HG03045 (cell line): ENCODE measurements around the gene FKBP1A.

Experiments used
- ATAC-seq: cut with Tn5 transposase; IDR thresholded peaks from one replicate; pipeline ENCODE4 v1.9.1; 2021; ENCODE audit warnings: mild to moderate bottlenecking, moderate library complexity; ENCODE audit not compliant: unreplicated experiment

FKBP1A gene

DNA sequence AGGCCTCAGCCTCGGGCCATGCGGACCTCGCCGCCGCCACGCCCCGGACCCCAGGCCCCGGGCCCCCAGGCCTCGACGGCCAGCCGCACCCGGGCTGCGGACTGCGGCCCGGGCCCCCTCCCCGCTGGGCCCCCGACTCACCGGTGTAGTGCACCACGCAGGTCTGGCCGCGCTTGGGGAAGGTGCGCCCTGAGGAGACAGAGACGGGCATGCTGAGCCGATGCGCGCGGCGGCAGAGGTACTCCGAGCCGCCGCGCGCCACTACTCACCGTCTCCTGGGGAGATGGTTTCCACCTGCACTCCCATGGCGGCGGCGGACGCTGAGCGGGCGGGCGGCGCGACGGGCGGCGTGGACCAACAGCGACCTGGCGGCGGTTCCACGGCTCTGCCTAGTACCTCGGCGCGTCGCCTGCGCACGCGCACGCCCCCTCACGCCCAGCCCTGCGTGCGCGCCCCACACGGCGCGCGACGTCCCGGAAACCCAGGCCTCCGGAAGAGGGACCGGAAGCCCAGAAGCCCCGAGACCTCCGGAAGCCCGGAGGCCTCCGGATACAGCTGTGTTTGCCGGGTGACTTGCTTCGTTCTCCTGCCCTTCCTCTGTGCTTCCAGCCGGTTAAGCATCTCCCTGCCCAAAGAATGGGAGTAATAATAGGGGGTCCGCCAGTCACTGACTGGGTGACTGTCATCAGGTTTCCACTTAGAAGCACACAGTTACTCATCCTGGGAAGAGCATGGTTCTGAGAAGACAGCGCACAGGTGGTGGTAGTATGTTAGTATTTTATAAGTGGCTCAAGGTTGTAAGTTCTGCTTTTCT, at the start of gene FKBP1A:
TSS of gene FKBP1A (minus strand) at position 362 of the 814 bp plus-strand sequence. CDS start at position 306, 56 bp downstream.
- peak; percentile 92 for ATAC-seq

DNA sequence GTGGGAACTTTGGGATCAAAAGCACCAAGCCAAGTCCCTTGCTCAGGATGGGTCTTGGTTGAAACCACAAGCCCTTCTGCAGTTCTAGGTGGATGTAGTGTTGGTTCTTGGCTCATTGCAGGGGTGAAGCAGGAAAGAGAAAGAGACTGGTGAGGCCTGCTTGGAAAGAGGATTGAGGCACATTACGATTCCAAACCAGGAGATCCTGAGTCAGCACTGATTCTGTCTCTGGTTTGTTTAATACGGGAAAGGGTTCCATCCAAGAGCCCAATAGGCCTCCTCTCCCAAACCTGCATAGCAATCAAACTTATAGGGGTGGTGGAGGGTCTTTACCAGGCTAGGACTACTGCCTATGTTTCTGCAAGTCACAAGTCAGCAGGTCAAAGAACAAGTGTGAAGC, 49.5 kb upstream of the FKBP1A start:
- ATAC-seq: no peak

DNA sequence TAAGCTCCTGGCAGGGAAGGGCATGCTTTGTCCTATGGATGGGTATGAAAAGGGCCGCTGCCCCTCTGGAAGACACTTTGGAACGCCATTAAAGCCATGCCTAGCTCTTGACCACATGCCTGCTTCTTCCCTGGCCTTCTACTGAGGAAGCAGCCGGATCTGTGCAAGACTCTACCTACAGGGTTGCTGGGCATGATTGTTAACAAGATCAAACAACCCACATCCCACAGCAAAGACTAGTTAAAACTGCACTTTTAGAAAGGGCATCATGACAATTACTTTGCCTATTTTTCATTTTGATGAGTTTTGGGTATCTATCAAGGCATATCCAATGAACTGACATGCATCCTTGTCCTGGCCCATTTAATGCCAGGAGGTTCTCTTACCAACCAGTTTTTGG, 48.3 kb upstream of the FKBP1A start:
- no peak for ATAC-seq

DNA sequence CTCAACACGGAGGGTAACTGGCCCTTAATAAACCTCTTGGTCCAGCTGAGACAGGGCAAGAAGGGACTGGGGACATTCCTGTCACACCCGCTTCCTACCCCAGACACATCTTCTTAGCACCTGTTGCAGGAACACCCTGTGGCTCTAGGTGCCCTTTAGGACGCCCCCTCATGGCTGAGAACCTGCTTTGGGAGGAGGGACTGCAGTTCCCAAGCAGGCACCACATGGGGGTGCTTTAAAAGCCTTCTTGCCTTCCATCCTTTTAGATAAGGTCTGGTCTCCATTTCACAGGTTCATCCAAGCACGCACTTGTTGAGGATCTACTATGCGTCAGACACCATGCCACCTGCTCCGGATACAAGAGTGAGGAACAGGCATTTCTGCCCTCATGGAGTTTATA, 47.2 kb upstream of the FKBP1A start:
- ATAC-seq: no peak

GRCh38 chr20:1438361-1438760, 45.5 kb upstream of the FKBP1A start:
- ATAC-seq: no peak

GRCh38 chr20:1437235-1437904, 44.5 kb upstream of the FKBP1A start:
- no peak for ATAC-seq

GRCh38 chr20:1436263-1436662, 43.4 kb upstream of the FKBP1A start:
- ATAC-seq: no peak

DNA sequence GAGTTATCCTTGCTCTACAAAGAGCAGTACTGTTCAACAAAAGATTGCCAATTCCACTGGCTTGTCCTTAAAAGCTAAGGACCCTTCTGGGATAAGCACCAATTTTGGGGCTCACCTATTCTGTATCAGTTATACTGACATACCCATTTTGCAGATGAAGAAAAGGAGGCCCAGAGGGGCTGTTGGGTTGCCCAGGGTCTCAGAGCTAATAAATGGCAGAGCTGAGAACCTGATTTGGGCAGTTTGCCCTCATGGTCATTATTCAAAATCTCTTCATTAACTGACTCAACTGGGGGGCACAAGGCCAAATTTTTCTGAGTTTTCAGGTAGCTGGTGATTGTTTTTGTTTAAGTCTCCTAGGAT, 42.5 kb upstream of the FKBP1A start:
- ATAC-seq: no peak

DNA sequence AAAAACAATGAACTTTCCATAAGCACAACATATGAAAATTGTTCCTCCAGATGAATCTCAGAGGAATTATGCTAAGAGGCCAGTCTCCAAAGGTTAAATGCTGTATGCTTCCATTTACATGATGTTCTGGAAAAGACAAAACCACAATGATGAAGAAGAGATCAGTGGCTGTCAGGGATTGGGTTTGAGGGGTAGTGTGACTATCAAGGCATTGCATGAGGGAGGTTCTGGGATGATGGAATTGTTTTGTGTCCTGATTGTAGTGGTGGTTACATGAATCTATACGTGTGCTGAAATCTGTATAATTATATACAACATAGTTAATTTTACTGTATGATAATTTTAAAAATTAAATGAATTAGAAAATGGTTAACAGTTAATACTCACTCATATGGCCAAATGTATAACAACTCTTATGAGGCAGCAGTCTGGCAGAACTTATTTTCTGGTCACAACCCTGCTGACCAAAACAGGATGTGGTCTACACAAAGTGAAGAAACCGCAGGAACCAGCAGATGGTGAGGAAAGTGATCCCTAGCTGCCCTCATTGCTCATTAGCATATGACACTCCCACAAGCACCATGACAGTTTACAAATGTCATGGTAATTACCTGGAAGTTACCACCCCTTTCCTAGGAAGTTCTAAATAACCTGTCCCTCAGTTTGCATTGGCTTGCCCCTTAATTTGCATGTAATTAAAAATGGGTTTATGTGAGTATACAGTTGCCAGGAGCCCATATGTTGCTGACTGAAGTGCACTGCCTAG, 41.9 kb upstream of the FKBP1A start:
- peak; percentile 89 for ATAC-seq

DNA sequence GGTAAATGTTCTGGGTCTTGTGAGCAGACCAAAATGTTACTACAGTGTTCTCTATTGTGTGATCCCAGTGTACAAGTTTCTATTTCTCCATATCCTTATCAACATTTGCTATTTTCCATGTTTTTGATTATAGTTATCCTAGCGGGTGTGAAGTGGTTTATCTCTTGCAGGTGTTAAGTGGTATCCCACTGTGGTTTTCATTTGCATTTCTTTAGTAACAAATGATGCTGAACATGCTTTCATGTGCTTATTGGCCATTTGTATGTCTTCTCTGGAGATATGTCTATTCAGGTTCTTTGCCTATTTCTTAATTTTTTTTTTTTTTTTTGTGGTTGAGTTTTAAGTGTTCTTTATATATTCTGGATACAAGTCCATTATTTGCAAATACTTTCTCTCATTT, 38.3 kb upstream of the FKBP1A start:
- no peak for ATAC-seq

GRCh38 chr20:1430004-1430451, 37.2 kb upstream of the FKBP1A start:
- ATAC-seq: no peak

- no peak for ATAC-seq
Measured at GRCh38 chr20:1429143-1429728, 36.4 kb upstream of the FKBP1A start.

DNA sequence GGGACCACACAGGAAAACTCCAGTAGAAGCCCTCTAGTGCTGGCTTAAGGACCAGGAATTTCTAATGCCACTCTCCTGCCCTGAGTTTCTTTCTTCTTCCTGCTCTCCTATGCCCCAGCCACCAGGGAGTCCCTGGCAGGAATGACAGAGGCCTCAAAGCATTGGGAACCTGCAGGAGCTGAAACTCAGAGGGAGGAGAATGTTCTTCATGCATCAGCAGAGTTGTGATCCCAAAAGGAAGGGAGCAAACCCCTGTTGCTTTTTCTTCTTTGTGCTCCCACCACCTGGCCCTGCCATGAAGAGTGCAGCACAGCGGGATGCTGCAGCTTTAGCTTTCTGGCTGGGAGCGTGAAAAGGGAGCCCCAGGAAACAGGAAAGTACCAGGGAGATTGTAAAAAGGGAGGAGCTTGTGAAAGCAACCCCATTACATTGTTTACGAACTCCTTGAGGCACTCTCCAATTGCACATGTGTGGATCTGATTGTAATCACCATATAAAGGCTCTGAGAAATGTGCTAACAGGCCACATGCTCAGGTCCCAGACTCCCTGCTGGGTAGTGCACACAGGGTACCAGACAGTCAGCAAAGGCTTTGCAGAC, 34.7 kb upstream of the FKBP1A start:
- no peak for ATAC-seq

DNA sequence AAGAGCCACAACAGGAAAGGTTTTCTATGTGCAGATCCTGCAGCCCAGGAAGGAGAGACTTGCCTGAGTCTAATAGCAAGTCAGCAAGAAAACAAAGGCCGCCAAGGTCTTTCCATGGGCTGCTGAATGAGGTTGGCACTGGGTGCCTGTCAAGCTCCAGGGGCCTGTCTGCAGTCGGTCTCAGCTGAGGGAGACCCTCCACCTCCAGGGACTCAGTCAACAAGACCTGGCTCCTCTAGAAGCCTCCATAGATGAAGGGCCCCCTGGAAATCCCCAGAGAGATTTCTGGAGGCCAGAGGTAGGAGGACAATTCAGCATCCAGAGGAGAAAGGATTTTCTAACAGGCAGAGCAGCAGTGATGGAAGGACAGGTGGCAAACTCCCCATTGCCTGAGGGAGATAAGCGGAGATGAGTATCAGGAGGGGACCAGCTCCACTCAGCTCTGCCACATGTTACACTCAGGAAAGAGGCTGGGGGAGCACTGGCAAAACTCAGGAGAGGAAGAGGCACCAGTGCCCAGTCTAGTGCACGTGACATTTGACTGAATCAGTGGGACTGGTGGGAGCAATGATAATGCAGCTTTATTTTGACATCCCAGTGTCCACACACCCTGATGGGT, 33.5 kb upstream of the FKBP1A start:
- ATAC-seq: no peak

DNA sequence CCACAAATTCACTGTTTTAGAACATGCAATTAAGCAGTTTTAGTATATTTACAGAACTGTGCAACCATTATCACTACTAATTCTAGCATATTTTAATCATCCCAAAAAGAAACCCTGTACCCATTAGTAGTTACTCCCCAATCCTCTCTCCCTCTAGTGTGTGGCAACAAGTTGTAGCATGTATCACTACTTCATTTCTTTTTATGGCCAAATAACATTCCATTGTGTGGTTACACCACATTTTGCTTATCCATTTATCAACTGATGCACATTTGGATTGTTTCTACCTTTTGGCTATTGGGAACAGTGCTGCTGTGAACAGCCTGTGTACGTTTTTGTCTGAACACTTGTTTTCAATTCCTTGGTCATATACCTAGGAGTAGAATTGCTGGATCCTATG, 31.5 kb upstream of the FKBP1A start:
- no peak for ATAC-seq

- no peak for ATAC-seq
Measured at GRCh38 chr20:1423625-1424106, 30.8 kb upstream of the FKBP1A start.

DNA sequence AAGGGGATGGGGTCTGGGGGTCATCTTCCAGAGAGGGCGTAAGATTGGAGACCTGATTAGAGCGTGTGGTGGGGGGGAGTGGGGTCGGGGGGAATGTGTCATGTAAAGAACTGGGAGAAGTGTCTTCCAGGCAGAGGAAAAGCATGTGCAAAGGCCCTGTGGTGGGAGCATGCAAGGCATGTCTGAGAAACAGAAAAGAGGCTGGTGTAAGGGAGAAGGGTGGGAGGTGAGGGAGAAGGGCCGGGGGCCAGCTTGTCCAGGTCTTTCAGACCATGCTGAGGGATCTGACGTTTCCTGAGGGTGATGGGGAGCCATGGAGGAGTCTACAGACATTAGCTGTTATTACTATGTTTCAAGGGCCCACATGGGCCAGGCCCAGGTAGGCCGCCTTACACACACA, 30.4 kb upstream of the FKBP1A start:
- no peak for ATAC-seq

DNA sequence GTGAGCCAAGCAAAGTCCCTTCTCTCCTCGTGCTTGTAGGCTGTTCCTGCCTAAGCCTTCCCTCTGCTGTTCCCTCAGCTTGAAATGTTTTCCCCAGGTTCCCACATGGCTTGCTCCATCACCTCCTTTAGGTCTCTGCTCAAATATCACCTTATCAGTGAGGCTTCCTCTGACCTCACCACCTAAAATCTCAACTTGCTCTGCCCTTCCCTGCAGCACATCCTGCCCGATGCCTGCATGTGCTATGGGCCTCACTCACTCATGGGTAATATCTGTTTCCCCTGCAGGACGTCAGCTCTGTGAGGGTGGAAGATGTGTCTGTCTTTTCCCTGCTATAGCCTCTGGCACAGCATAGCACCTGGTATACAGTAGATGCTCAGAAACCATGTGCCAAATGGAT, 29.9 kb upstream of the FKBP1A start:
- no peak for ATAC-seq

DNA sequence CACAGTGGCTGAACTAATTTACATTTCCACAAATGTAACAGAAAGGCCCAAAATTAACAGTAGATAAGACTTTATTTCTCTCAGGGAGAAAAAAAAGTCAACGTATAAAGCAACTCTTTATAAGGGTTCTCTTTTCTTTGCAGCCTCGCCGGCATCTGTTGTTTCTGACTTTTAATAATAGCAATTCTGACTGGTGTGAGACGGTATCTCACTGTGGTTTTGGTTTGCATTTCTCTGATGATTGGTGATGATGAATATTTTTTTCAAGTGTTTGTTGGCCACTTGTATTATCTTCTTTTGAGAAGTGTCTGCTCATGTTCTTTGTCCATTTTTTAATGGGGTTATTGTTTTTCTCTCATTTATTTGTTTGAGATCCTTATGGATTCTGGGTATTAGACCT, 27.2 kb upstream of the FKBP1A start:
- ATAC-seq: no peak

GRCh38 chr20:1418350-1418749, 25.5 kb upstream of the FKBP1A start:
- no peak for ATAC-seq
